ENCODE measurements around the gene RBM33. TPM values are rescaled to one million over a fixed set of nuclear protein-coding genes. Genes with fewer than 3 reads are reported as not detected.

Gene RBM33
- total and polyA plus RNA-seq, 4 donors: 31.9 to 39.1 (median 35.2) TPM

DNA sequence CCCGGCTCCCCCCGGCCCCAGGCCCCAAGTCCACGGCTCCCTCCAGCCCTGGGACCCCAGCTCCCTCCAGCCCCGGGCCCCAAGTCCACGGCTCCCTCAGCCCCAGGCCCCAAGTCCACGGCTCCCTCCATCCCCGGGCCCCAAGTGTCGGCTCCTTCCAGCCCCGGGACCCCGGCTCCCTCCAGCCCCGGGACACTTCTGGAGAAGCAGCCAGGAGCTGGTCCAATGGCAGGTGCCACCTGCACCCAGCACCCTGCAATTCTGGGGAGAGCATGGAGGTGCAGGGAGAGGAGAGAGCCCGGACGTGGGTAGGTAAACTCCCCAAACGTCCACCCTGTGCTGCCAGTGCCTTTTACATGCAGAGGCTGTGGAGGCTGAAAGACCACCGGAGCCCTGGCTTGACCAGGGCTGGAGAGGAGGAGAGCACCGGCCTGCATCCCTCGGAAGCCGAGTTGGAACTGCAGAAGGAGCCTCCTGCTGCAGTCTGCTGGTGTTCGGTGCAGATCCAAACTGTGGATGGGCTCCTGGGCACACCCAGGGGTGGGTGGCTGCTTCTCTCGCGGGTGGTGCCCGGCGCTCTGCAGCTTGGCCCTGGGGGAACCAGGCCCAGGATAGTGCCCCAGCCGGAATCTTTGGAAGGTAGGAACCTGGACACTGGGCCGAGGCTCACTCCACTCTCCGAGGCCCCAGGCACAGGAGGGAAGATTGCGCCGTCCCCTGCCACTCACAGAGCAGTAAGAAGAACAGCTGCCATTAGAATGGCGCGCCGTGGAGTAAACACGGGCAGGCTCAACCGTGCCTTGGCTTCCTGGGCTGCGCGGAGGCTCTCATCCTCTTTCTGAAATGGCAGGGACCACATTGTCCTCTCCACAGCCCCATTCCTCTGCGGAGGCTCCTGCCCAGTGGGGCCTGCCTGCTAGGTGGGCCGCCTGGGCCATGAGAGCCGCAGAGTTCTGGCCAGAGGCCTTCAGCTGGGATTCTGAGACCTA, 153.1 kb downstream of the RBM33 start:
- 72% methylated on average over 31 of the region's 38 CpGs for WGBS (ENCODE audit: insufficient coverage)
- no peak for DNase-seq (ENCODE audit: low read depth in 4 of 6, low spot score in 6 of 6)
- peaks cover 17% of the 10 kb centered on the region for H3K4me1 ChIP-seq (ENCODE audit: control insufficient read depth, insufficient read depth, low read length)
- H3K27ac ChIP-seq (ENCODE audit: low read depth, low read length): no peak overlapping the region
- H3K9me3 ChIP-seq (ENCODE audit: control insufficient read depth, insufficient read depth, low read length): no peaks in the 10 kb centered on the region
- no peak overlapping the region for H3K4me3 ChIP-seq (ENCODE audit: low read depth, low read length)
- peaks cover 3% of the 10 kb centered on the region for H3K36me3 ChIP-seq (ENCODE audit: control insufficient read depth, insufficient read depth, low read length)
- H3K27me3 ChIP-seq (ENCODE audit: control insufficient read depth, insufficient read depth, low read length): peaks cover 64% of the 10 kb centered on the region

- Histone ChIP-seq H3K36me3 (ENCODE audit: control insufficient read depth, insufficient read depth, low read length) (peaks cover 3% of the 10 kb centered on the region), H3K4me3 (ENCODE audit: low read depth, low read length) (no peak overlapping the region), H3K9me3 (ENCODE audit: control insufficient read depth, insufficient read depth, low read length) (no peaks in the 10 kb centered on the region), H3K4me1 (ENCODE audit: control insufficient read depth, insufficient read depth, low read length) (peaks cover 23% of the 10 kb centered on the region), H3K27me3 (ENCODE audit: control insufficient read depth, insufficient read depth, low read length) (peaks cover 73% of the 10 kb centered on the region), H3K27ac (ENCODE audit: low read depth, low read length) (no peak overlapping the region)
- DNase-seq (ENCODE audit: low read depth in 4 of 6, low spot score in 6 of 6): no peak
- WGBS (ENCODE audit: insufficient coverage): 82% methylated on average over 10 of the region's 13 CpGs
Observed at GRCh38 chr7:155798673-155799439, 154.4 kb downstream of the RBM33 start.

DNA sequence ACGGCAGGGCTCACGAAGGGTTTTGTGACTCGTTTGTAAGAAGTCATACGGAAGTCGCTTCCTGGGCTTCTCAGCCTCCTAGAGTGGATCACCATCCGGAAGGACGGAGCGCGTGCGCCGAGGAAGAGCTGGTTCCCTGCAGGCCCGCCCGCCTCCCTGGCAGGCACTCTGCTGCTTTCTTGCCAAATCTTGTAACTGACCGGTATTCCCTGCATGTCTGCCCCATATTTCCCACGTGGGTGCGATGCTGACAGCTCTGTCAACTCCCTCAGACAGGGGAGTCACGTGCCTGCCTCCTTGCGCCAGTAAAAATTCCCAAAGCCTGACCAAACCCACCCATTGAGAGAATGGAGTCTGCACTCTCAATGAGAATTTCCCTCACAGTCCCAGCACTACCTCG, 155.1 kb downstream of the RBM33 start:
- peak in 1 of 6 donors; percentile 31 for DNase-seq (ENCODE audit: low read depth in 4 of 6, low spot score in 6 of 6)
- Histone ChIP-seq H3K4me3 (ENCODE audit: low read depth, low read length) (no peak overlapping the region), H3K4me1 (ENCODE audit: control insufficient read depth, insufficient read depth, low read length) (peaks cover 28% of the 10 kb centered on the region)

GRCh38 chr7:155800301-155800700, 155.8 kb downstream of the RBM33 start:
- Histone ChIP-seq H3K4me1 (ENCODE audit: control insufficient read depth, insufficient read depth, low read length) (peaks cover 34% of the 10 kb centered on the region), H3K27me3 (ENCODE audit: control insufficient read depth, insufficient read depth, low read length) (peaks cover 81% of the 10 kb centered on the region), H3K9me3 (ENCODE audit: control insufficient read depth, insufficient read depth, low read length) (no peaks in the 10 kb centered on the region), H3K4me3 (ENCODE audit: low read depth, low read length) (no peak overlapping the region), H3K36me3 (ENCODE audit: control insufficient read depth, insufficient read depth, low read length) (peaks cover 3% of the 10 kb centered on the region), H3K27ac (ENCODE audit: low read depth, low read length) (no peak overlapping the region)
- no peak for DNase-seq (ENCODE audit: low read depth in 4 of 6, low spot score in 6 of 6)
- 92% methylated on average over 11 of the region's 11 CpGs for WGBS (ENCODE audit: insufficient coverage)

More for the DNA sequence above, 155.1 kb downstream of the RBM33 start:
- peaks cover 3% of the 10 kb centered on the region for H3K36me3 ChIP-seq (ENCODE audit: control insufficient read depth, insufficient read depth, low read length)
- H3K27me3 ChIP-seq (ENCODE audit: control insufficient read depth, insufficient read depth, low read length): peaks cover 79% of the 10 kb centered on the region
- no peaks in the 10 kb centered on the region for H3K9me3 ChIP-seq (ENCODE audit: control insufficient read depth, insufficient read depth, low read length)
- WGBS (ENCODE audit: insufficient coverage): 44% methylated on average over 18 of the region's 19 CpGs
- H3K27ac ChIP-seq (ENCODE audit: low read depth, low read length): no peak overlapping the region

GRCh38 chr7:155800741-155801267, 156.3 kb downstream of the RBM33 start:
- WGBS (ENCODE audit: insufficient coverage): 85% methylated on average over 16 of the region's 16 CpGs
- no peaks in the 10 kb centered on the region for H3K9me3 ChIP-seq (ENCODE audit: control insufficient read depth, insufficient read depth, low read length)
- no peak overlapping the region for H3K4me3 ChIP-seq (ENCODE audit: low read depth, low read length)
- peaks cover 82% of the 10 kb centered on the region for H3K27me3 ChIP-seq (ENCODE audit: control insufficient read depth, insufficient read depth, low read length)
- DNase-seq (ENCODE audit: low read depth in 4 of 6, low spot score in 6 of 6): no peak
- H3K36me3 ChIP-seq (ENCODE audit: control insufficient read depth, insufficient read depth, low read length): peaks cover 3% of the 10 kb centered on the region
- H3K27ac ChIP-seq (ENCODE audit: low read depth, low read length): no peak overlapping the region
- peaks cover 39% of the 10 kb centered on the region for H3K4me1 ChIP-seq (ENCODE audit: control insufficient read depth, insufficient read depth, low read length)

DNA sequence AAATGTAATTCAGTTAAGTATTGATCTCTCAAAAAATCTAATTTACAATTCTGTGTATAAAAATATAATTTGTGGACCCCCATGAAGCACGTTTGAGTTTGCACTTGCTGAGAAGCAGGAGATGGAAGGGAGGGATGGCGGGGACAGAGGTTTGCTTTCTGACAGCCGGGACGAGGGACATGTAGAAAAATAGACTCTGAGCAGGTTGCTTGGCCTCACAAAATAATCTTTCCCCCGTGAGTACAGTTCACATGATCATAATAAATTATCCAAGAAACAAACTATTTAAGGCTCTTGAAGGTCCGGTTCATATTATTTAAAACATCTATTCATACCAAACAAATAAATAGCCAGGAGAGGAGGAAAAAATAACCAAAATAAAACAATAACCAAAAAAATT, 157.8 kb downstream of the RBM33 start:
- WGBS (ENCODE audit: insufficient coverage): 27% methylated on average over 2 of the region's 6 CpGs
- peaks cover 85% of the 10 kb centered on the region for H3K27me3 ChIP-seq (ENCODE audit: control insufficient read depth, insufficient read depth, low read length)

DNA sequence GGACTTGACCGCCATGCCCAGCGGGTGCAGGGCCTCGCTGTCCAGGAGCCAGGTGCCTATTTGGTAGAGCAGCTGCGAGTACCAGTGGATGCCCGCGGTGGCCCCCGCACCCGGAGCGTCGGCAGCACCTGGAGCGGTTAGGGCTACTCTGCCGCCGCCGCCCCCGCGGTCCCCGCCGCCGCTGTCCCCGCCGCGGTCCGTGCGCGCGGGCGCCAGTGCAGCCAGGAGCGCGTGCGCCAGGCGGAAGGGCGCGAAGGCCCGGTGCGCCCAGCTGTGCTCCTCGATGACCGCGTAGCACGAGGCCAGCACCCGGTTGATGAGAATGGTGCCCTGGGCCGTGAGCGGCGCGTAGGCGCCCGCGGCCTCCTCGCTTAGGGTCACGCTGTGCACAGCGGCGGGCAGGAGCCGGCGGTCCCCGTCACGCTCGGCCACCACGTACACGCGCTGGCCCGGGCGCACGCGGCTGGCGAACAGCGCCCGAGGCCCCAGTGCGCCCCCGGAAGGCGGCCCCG, 158.5 kb downstream of the RBM33 start:
- WGBS (ENCODE audit: insufficient coverage): 4% methylated on average over 70 of the region's 70 CpGs
- no peaks in the 10 kb centered on the region for H3K9me3 ChIP-seq (ENCODE audit: control insufficient read depth, insufficient read depth, low read length)
- H3K27me3 ChIP-seq (ENCODE audit: control insufficient read depth, insufficient read depth, low read length): peaks cover 85% of the 10 kb centered on the region
- H3K4me1 ChIP-seq (ENCODE audit: control insufficient read depth, insufficient read depth, low read length): peaks cover 41% of the 10 kb centered on the region
- H3K4me3 ChIP-seq (ENCODE audit: low read depth, low read length): no peak overlapping the region
- no peak overlapping the region for H3K27ac ChIP-seq (ENCODE audit: low read depth, low read length)
- peaks cover 4% of the 10 kb centered on the region for H3K36me3 ChIP-seq (ENCODE audit: control insufficient read depth, insufficient read depth, low read length)
- no peak for DNase-seq (ENCODE audit: low read depth in 4 of 6, low spot score in 6 of 6)

More for the DNA sequence above, 157.8 kb downstream of the RBM33 start:
- no peaks in the 10 kb centered on the region for H3K9me3 ChIP-seq (ENCODE audit: control insufficient read depth, insufficient read depth, low read length)
- DNase-seq (ENCODE audit: low read depth in 4 of 6, low spot score in 6 of 6): no peak
- H3K4me3 ChIP-seq (ENCODE audit: low read depth, low read length): no peak overlapping the region
- H3K36me3 ChIP-seq (ENCODE audit: control insufficient read depth, insufficient read depth, low read length): peaks cover 6% of the 10 kb centered on the region
- H3K4me1 ChIP-seq (ENCODE audit: control insufficient read depth, insufficient read depth, low read length): peaks cover 39% of the 10 kb centered on the region
- no peak overlapping the region for H3K27ac ChIP-seq (ENCODE audit: low read depth, low read length)

GRCh38 chr7:155803418-155804376, 159.2 kb downstream of the RBM33 start:
- H3K9me3 ChIP-seq (ENCODE audit: control insufficient read depth, insufficient read depth, low read length): no peaks in the 10 kb centered on the region
- 2% methylated on average over 92 of the region's 96 CpGs for WGBS (ENCODE audit: insufficient coverage)
- peaks cover 88% of the 10 kb centered on the region for H3K27me3 ChIP-seq (ENCODE audit: control insufficient read depth, insufficient read depth, low read length)
- peak in 1 of 6 donors; percentile 43 for DNase-seq (ENCODE audit: low read depth in 4 of 6, low spot score in 6 of 6)
- peak overlapping the region; percentile 12 for H3K4me3 ChIP-seq (ENCODE audit: low read depth, low read length)
- H3K4me1 ChIP-seq (ENCODE audit: control insufficient read depth, insufficient read depth, low read length): peaks cover 46% of the 10 kb centered on the region
- no peak overlapping the region for H3K27ac ChIP-seq (ENCODE audit: low read depth, low read length)
- H3K36me3 ChIP-seq (ENCODE audit: control insufficient read depth, insufficient read depth, low read length): peaks cover 3% of the 10 kb centered on the region
